MCF 10A (cell line): ENCODE data around the gene RBPJ. TPM values are rescaled to one million over a fixed set of nuclear protein-coding genes. Genes with fewer than 3 reads are reported as not detected.

Experiments
- BruUV-seq: library from RNA; stranded (reverse); fragments of 400-500 nt; replicated peaks from 2 replicates; lab custom pipeline; 2021; lab: Mats Ljungman, UMichigan
- CTCF ChIA-PET: fragments of 300-600 bp; sonication (Branson Sonifier 250); formaldehyde crosslinking; extraction: SDS; loops from one replicate; lab custom pipeline; 2021; ENCODE audit warnings: antibody characterized with exemption, inconsistent platforms; lab: Yijun Ruan, JAX
- POLR2A ChIA-PET: fragments of 300-600, 350-650 bp; sonication (Branson Sonifier 250); formaldehyde crosslinking; extraction: SDS; loops from one replicate; lab custom pipeline; 2020; ENCODE audit warnings: antibody characterized with exemption, inconsistent platforms; lab: Yijun Ruan, JAX
- DNase-seq: peaks from one replicate; pipeline ENCODE4 v3.0.0-alpha.2; 2018; ENCODE audit not compliant: unreplicated experiment
- H3K27ac Mint-ChIP-seq: one replicate; pipeline ENCODE4 v1.8.0; 2022; ENCODE audit warnings: mild to moderate bottlenecking, low read depth, mixed read lengths; ENCODE audit not compliant: unreplicated experiment
- H3K27me3 Mint-ChIP-seq: one replicate; pipeline ENCODE4 v1.8.0; 2022; ENCODE audit warnings: mixed read lengths; ENCODE audit not compliant: insufficient read depth, unreplicated experiment
- H3K36me3 Mint-ChIP-seq: one replicate; pipeline ENCODE4 v1.8.0; 2022; ENCODE audit warnings: mild to moderate bottlenecking, moderate library complexity, mixed read lengths; ENCODE audit not compliant: insufficient read depth, unreplicated experiment
- H3K4me1 Mint-ChIP-seq: one replicate; pipeline ENCODE4 v1.8.0; 2022; ENCODE audit warnings: mixed read lengths; ENCODE audit not compliant: insufficient read depth, unreplicated experiment
- H3K4me3 Mint-ChIP-seq: one replicate; pipeline ENCODE4 v1.8.0; 2022; ENCODE audit warnings: mild to moderate bottlenecking, moderate library complexity, mixed read lengths; ENCODE audit not compliant: unreplicated experiment
- H3K9me3 Mint-ChIP-seq: one replicate; pipeline ENCODE4 v1.8.0; 2022; ENCODE audit warnings: mixed read lengths; ENCODE audit not compliant: unreplicated experiment
- CTCF ChIP-seq: fragments of 200-600 bp; IDR thresholded peaks from one replicate; pipeline ENCODE4 v1.8.0; 2022; ENCODE audit warnings: antibody characterized with exemption, mild to moderate bottlenecking; ENCODE audit not compliant: unreplicated experiment
- intact Hi-C: fragments of 100-400 bp; cut with micrococcal nuclease; formaldehyde crosslinking; loops from 2 replicates; pipeline ENCODE4 v1.14.1; 2022
- total RNA-seq: library from RNA; stranded (reverse); gene quantifications from 2 replicates; pipeline ENCODE4 v1.2.3, GENCODE V29; 2022

RBPJ gene
- total RNA-seq, 1 experiment from 2014 or later = 74.4 TPM

- no peaks in the 10 kb centered on the region for H3K27me3 Mint-ChIP-seq
- no peak overlapping the region for H3K27ac Mint-ChIP-seq
- POLR2A ChIA-PET = no interaction called here
- CTCF ChIA-PET = interaction anchor here (7.7 to 8.9 kb wide), 2 partner anchors 258 to 545 kb away, joined by 68 to 124 read pairs; no protein-coding TSS in a partner anchor
- no peak for TF ChIP-seq CTCF
- peaks cover 4% of the 10 kb centered on the region for H3K4me1 Mint-ChIP-seq
- peaks cover 7% of the 10 kb centered on the region for H3K9me3 Mint-ChIP-seq
- H3K4me3 Mint-ChIP-seq = no peak overlapping the region
- DNase-seq = no peak
- BruUV-seq = no TSS peak
- intact Hi-C loops = no loop called here
- H3K36me3 Mint-ChIP-seq = no peaks in the 10 kb centered on the region
Measured at GRCh38 chr4:26463386-26463785, 142.6 kb downstream of the RBPJ start.

DNA sequence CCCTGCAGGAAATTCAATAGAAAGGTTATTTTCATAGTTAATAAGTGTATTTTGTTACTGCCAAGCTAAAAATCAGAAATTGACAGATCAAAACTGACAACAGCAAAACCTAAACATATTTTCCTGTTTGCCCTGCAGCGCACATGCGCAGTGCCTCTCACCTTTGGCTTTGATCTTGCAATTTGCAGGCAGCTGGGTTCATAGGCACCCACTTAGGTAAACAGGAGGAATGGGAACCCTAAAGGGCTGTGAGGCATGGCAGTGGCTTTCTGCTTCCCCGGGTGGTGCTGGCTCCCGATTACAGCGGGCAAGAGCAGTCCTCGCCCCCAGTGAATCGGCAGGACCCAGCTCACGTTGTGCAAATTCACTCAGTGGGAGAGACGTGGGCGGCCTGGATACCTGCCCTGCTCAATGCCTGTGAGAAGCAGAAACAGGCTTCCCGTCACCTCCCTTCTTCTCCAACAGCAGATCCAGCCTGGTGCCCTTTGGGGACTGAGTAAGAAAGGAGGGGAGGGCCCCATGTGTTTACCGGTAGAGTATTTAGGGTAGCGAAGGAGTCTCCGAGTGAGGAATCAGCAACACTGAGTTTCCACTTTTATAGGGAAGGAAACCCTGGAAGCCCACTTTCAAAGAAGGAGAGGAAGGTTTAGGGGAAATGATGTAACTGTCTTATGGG, 143.7 kb downstream of the RBPJ start:
- intact Hi-C loops = no loop called here
- peaks cover 7% of the 10 kb centered on the region for H3K9me3 Mint-ChIP-seq
- ChIA-PET POLR2A (no interaction called here), CTCF (interaction anchor here (0.7 to 7.7 kb wide), 2 partner anchors 54 to 543 kb away, joined by 3 to 68 read pairs; no protein-coding TSS in a partner anchor)
- no peaks in the 10 kb centered on the region for H3K4me1 Mint-ChIP-seq
- no peaks in the 10 kb centered on the region for H3K36me3 Mint-ChIP-seq
- H3K4me3 Mint-ChIP-seq = no peak overlapping the region
- DNase-seq = no peak
- BruUV-seq = no TSS peak
- no peaks in the 10 kb centered on the region for H3K27me3 Mint-ChIP-seq
- no peak for TF ChIP-seq CTCF
- H3K27ac Mint-ChIP-seq = no peak overlapping the region

DNA sequence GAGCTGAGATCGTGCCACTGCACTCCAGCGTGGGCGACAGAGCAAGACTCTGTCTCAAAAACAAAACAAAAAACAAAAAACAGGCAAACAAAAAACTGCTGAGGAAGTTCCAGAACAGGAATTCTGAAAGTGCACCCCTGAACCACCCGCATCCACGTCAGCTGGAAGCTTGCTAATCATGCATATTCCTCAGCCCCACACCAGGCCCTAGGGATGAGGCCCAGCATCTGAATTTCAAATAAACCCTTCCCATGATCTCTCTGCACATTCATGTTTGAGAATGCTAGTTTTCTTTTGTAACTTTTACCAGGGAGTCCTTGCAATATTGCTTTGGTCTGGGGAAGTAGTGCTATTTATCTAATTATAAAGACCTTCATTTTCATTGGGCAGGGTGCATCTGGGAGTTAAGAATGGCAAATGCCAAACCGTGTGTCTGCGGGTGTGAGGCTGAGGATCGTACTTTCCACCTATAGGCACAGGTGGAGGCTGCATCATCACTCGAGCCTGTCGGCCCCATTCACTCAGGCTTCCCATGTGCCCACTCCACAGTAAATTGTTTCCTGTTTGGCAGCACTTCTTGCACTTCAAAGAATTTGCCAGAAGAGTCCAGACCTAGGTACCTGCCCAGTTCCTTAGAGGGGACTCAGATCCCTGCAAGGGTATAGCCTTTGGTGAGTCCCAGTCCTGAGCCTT, 145.9 kb downstream of the RBPJ start:
- no peak for TF ChIP-seq CTCF
- ChIA-PET POLR2A (no interaction called here), CTCF (interaction anchor here (0.6 kb wide), 1 partner anchor 17 kb away, joined by 4 read pairs; no protein-coding TSS in a partner anchor)
- Mint-ChIP-seq H3K36me3 (no peaks in the 10 kb centered on the region), H3K4me1 (peaks cover 7% of the 10 kb centered on the region), H3K9me3 (peaks cover 7% of the 10 kb centered on the region), H3K27me3 (no peaks in the 10 kb centered on the region), H3K27ac (no peak overlapping the region), H3K4me3 (no peak overlapping the region)
- intact Hi-C loops = no loop called here
- no TSS peak for BruUV-seq
- DNase-seq = no peak

- Mint-ChIP-seq H3K4me1 (peaks cover 11% of the 10 kb centered on the region), H3K27ac (no peak overlapping the region), H3K4me3 (no peak overlapping the region), H3K27me3 (no peaks in the 10 kb centered on the region), H3K9me3 (peaks cover 7% of the 10 kb centered on the region), H3K36me3 (no peaks in the 10 kb centered on the region)
- ChIA-PET POLR2A (no interaction called here), CTCF (no interaction called here)
- intact Hi-C loops = no loop called here
- no TSS peak for BruUV-seq
- no peak for TF ChIP-seq CTCF
- DNase-seq = no peak
Measured at GRCh38 chr4:26467724-26468123, 146.9 kb downstream of the RBPJ start.
